GM10266 (cell line): ENCODE measurements around the gene FBXW5.

Source experiments
- DNase-seq: peaks from one replicate; pipeline ENCODE4 v3.0.0; 2012; ENCODE audit errors: extremely low spot score
- TF ChIP-seq, protein P1 (sequence below): IDR thresholded peaks from 2 replicates; pipeline ENCODE4 v1.5.1; 2012; ENCODE audit warnings: mild to moderate bottlenecking, low read depth; ENCODE audit not compliant: control insufficient read depth, insufficient read depth; ENCODE audit errors: missing control alignments

Gene FBXW5, protein sequence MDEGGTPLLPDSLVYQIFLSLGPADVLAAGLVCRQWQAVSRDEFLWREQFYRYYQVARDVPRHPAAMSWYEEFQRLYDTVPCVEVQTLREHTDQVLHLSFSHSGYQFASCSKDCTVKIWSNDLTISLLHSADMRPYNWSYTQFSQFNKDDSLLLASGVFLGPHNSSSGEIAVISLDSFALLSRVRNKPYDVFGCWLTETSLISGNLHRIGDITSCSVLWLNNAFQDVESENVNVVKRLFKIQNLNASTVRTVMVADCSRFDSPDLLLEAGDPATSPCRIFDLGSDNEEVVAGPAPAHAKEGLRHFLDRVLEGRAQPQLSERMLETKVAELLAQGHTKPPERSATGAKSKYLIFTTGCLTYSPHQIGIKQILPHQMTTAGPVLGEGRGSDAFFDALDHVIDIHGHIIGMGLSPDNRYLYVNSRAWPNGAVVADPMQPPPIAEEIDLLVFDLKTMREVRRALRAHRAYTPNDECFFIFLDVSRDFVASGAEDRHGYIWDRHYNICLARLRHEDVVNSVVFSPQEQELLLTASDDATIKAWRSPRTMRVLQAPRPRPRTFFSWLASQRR

GRCh38 chr9:136944519-136945332 lies at the start of gene FBXW5, which contains the start of gene C8G:
Gene FBXW5, minus strand, starts transcription at chr9:136944738. Its CDS starts 655 bp downstream, at chr9:136944083.
Gene C8G, plus strand, starts transcription at chr9:136945243. Its CDS starts 78 bp downstream, at chr9:136945321.
- TF ChIP-seq, protein P1, sequence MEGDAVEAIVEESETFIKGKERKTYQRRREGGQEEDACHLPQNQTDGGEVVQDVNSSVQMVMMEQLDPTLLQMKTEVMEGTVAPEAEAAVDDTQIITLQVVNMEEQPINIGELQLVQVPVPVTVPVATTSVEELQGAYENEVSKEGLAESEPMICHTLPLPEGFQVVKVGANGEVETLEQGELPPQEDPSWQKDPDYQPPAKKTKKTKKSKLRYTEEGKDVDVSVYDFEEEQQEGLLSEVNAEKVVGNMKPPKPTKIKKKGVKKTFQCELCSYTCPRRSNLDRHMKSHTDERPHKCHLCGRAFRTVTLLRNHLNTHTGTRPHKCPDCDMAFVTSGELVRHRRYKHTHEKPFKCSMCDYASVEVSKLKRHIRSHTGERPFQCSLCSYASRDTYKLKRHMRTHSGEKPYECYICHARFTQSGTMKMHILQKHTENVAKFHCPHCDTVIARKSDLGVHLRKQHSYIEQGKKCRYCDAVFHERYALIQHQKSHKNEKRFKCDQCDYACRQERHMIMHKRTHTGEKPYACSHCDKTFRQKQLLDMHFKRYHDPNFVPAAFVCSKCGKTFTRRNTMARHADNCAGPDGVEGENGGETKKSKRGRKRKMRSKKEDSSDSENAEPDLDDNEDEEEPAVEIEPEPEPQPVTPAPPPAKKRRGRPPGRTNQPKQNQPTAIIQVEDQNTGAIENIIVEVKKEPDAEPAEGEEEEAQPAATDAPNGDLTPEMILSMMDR = peak; percentile 89
- peak; percentile 100 for DNase-seq

GRCh38 chr9:136992819-136993369 lies 48.4 kb upstream of the FBXW5 start:
- TF ChIP-seq, protein P1 = no peak
- DNase-seq = no peak

DNA sequence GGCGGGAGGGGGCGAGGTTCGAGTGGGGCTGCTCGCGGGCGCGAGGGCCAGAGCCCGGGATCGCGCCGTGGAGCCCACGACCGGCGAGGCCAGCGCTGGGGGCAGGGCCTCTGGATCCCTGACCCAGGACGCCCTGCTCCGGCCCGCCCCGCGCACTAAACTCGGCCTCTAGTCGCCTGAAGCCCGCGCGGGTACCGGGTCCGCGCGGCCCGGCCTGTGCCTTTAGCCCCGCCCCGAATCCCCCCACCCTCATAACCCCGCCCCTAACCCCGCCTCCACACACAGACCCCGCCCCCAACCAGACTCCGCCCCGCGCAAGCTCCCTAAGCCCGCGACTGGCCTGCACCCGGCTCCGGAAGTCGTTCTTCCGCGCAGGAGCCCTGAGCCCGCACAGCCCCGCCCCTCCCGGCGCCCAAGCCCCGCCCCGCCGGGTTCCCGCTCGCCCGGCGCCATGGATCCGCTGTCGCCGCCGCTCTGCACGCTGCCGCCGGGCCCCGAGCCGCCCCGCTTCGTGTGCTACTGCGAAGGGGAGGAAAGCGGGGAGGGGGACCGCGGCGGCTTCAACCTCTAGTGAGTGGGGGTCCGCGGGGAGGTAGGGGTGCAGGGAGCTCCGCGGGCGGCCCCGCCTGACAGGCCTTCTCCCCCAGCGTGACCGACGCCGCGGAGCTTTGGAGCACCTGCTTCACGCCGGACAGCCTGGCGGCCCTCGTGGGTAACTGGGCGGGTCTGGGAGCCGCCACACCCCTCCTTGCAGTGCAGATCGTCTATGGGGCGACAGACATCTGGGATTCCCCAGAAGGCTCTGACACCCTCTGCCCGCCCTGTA lies 47.7 kb upstream of the FBXW5 start, which contains the start of gene PAXX:
TSS of gene PAXX (plus strand) at position 430 of the 826 bp plus-strand sequence. CDS start at position 452, 22 bp downstream.
- peak; percentile 100 for DNase-seq
- TF ChIP-seq, protein P1 = no peak

DNA sequence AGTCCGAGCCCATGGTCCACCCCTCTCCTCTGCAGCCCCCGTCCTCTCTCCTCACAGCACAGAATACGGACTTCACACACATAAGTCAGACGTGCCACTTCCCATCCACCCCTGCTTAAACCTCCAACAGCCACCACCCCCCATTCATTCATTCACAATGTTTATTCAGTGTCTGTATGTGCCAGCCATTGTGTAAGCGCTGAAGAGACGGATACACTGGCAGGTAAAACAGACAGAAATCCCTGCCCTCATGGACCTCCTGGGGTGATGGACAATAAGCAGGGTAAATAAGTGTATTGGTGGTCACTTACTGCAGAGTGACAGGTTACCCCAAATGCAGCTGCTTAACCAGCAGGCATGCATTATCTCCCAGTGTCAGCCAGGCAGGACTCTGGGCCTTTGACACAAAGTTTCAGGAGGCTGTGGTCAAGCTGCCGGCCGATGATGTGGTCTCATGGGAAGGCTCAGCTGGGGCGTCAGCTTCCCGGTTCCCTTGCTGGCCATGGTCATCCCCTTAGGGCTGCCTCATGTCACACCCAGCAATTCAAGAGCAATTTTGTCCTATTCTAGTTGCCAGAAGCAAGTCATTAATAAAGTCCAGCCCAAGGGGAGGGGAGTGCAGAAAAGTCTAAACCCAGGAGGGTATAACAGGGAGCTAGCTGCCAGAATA lies 45.8 kb upstream of the FBXW5 start:
- TF ChIP-seq, protein P1 = no peak
- DNase-seq = no peak

DNA sequence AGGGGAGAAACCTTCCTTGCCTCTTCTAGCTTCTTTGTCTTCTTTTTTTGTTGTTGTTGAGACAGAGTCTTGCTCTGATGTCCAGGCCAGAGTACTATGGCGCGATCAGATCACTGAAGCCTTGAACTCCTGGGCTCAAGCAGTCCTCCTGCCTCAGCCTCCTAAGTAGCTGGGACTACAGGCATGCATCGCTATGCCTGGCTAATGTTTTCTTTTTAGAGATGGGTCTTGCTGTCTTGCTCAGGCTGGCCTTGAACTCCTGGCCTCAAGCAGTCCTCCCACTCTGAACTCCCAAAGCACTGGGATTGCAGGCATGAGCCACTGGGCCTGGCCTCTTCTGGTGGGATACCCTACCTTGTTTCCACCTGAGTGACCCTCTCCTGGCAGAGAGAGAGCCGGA lies 44.3 kb upstream of the FBXW5 start:
- TF ChIP-seq, protein P1 = no peak
- DNase-seq = no peak

DNA sequence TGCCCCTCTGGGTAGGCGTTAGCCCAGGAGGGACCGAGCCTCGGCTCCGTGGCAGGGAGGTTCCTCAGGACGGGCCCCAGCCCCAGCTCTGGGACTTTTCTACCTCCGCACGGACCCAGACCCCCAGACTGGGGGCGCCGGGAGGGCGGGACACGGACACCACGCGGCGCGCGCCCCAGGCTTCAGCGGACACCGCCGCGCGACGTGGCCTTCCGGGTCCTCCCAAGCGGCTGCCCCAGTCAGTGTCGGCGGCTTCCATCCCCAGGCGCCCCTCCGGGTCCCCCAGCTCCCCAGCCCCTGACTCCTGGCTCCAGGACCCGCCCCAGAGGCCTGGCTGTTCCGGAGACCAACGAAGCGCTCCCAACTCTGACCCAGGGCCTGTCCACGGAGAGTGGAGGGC lies 41.3 kb upstream of the FBXW5 start:
- TF ChIP-seq, protein P1 = no peak
- DNase-seq = no peak
